EH (cell line): Measurements from ENCODE around the gene TAAR1.
"Not testable (repeated sequence)": the region's sequence is repeated elsewhere in the genome, so short reads cannot be mapped to it uniquely, and the experiment has no call there.

Experiments
- DNase-seq: peaks from one replicate; pipeline ENCODE4 v3.0.0-alpha.2; 2015; ENCODE audit warnings: low read depth

TAAR1 gene

GRCh38 chr6:132659082-132659481 is at the start of gene TAAR1:
Gene TAAR1, minus strand, starts transcription at chr6:132659182. Its CDS starts 13,179 bp downstream, at chr6:132646003.
- no peak for DNase-seq

GRCh38 chr6:132708771-132709170 is 49.8 kb upstream of the TAAR1 start:
- no peak for DNase-seq

- DNase-seq, result no peak
Observed at GRCh38 chr6:132708002-132708401, 49.0 kb upstream of the TAAR1 start.

- DNase-seq, result not testable (repeated sequence)
Observed at GRCh38 chr6:132706756-132707155, 47.8 kb upstream of the TAAR1 start.

GRCh38 chr6:132703936-132704335 is 45.0 kb upstream of the TAAR1 start:
- DNase-seq, result no peak

GRCh38 chr6:132698608-132699007 is 39.6 kb upstream of the TAAR1 start:
- no peak for DNase-seq

- DNase-seq, result no peak
Observed at GRCh38 chr6:132695773-132696172, 36.8 kb upstream of the TAAR1 start.

- DNase-seq, result no peak
Observed at GRCh38 chr6:132693478-132693877, 34.5 kb upstream of the TAAR1 start.

GRCh38 chr6:132690678-132691077 is 31.7 kb upstream of the TAAR1 start:
- DNase-seq, result no peak

GRCh38 chr6:132687306-132687705 is 28.3 kb upstream of the TAAR1 start:
- DNase-seq, result no peak

GRCh38 chr6:132686531-132686930 is 27.5 kb upstream of the TAAR1 start:
- no peak for DNase-seq

GRCh38 chr6:132685009-132685408 is 26.0 kb upstream of the TAAR1 start:
- DNase-seq, result no peak

GRCh38 chr6:132684272-132684671 is 25.3 kb upstream of the TAAR1 start:
- no peak for DNase-seq

GRCh38 chr6:132683543-132683942 is 24.6 kb upstream of the TAAR1 start:
- DNase-seq, result peak; percentile 25

- not testable (repeated sequence) for DNase-seq
Observed at GRCh38 chr6:132679094-132679493, 20.1 kb upstream of the TAAR1 start.

- no peak for DNase-seq
Observed at GRCh38 chr6:132675749-132676148, 16.8 kb upstream of the TAAR1 start.

GRCh38 chr6:132675002-132675401 is 16.0 kb upstream of the TAAR1 start:
- no peak for DNase-seq

- DNase-seq, result no peak
Observed at GRCh38 chr6:132673376-132674094, 14.6 kb upstream of the TAAR1 start.

- DNase-seq, result no peak
Observed at GRCh38 chr6:132671295-132671694, 12.3 kb upstream of the TAAR1 start.

GRCh38 chr6:132669690-132670291 is 10.8 kb upstream of the TAAR1 start:
- peak; percentile 25 for DNase-seq

GRCh38 chr6:132666118-132666517 is 7.1 kb upstream of the TAAR1 start:
- DNase-seq, result no peak

GRCh38 chr6:132664309-132665034 is 5.5 kb upstream of the TAAR1 start:
- no peak for DNase-seq

- DNase-seq, result no peak
Observed at GRCh38 chr6:132663661-132664060, 4.7 kb upstream of the TAAR1 start.
